ENCODE measurements around the gene TFDP1.

Gene TFDP1

DNA sequence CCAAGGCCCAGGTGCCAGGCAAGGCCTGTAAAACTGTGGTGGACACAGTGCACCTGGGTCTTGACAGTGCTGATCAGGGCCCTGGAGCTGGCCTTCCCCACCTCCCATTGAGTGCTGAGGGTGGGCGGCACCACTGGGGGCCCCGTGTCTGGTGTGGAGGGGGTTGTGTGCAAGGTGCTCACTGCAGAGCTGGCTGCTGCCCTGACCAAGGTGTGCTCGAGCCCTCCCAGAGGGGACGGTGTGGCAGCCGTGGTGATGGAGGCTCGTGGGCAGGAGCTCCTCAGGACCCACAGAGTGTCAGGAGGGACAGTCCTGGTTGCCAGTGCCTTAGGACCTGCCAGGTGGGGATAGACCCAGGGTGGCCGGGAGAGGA lies 50.5 kb downstream of the TFDP1 start:
- no peak for DNase-seq

DNA sequence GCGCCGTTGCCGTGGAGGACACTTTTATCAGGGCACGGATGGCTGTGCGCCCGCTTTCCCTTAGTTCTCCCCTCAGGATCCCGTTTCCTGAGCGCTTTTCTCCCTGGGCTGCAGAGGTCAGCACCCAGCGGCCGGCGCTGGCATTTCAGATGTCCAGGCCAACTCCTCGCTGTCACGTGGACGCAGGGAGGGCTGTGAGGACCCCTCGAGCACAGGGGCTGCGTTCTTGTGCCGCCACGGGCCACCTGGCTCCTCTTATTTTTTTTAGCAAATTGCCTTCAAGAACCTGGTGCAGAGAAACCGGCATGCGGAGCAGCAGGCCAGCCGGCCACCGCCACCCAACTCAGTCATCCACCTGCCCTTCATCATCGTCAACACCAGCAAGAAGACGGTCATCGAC lies 51.2 kb downstream of the TFDP1 start:
- no peak for DNase-seq

- no peak for DNase-seq
These were observed 51.9 kb downstream of the TFDP1 start for GRCh38 chr13:113636266-113636963.

- DNase-seq, result no peak
These were observed 53.0 kb downstream of the TFDP1 start for GRCh38 chr13:113637262-113638160.

DNA sequence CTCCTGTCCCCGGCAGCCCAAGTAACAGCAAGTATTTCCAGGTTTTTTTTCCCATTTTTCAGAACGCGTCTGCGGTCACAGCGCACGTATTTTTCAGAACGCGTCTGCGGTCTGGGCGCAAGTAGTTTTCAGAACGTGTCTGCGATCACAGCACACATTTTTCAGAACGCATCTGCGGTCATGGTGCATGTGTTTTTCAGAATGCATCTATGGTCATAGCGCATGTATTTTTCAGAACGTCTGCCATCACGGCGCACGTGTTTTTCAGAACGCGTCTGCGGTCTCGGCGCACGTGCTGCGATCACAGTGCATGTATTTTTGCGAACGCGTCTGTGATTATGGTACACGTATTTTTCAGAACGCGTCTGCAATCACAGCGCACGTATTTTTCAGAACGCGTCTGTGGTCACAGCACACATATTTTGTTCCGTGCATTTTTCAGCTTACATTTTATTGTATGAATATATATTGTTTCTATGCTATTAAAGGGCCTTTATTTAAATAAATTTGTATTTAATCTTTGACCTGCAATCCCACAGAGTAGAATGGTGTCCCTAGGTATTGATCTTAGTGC lies 53.7 kb downstream of the TFDP1 start:
- no peak for DNase-seq

DNA sequence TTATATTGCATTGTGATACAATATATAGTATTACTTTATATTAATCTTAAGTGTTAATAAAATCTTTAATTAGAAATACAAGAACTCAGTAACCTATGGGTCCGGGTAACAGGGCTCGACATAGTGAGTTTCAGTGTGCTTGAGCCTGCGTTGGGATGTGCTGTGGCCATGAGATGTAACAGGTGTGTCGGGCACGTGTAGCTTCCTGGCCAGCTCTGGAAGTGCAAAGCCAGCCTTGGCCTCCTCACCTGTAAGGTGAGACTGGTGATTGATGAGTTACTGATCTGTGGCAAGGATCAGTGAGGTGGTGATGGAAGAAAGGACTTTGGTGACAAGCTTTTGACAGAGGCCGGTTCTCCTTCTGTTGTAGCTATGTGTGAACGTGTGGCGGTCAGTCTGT lies 54.3 kb downstream of the TFDP1 start:
- no peak for DNase-seq

DNA sequence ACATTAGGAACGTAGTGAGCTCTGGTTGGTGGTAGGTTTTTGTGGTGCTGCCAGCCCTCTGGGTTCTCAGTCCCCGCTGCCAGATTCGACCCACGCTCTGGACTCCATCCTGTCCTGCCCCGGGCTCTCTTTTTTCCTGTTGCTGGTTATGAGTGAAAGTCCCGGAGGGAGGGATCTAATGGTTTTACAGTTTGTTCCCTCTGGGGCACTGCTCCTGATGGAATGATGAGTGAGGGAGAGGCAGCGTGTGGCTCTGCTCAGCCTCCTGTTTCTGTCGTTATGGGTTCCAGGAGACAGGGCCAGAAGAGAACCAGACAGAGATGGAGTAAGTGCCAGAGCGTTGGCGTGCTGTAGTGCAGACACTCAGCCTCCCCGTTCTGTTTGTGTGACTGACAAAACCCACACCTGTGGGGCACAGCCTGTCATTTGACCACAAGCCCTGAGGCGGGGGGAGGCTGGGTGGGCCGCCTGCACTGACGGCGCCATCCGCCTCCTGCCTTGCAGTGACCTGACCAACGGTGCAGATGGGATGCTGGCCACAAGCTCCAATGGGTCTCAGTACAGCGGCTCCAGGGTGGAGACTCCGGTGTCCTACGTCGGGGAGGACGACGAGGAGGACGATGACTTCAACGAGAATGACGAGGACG lies 55.2 kb downstream of the TFDP1 start:
- DNase-seq, result no peak

DNA sequence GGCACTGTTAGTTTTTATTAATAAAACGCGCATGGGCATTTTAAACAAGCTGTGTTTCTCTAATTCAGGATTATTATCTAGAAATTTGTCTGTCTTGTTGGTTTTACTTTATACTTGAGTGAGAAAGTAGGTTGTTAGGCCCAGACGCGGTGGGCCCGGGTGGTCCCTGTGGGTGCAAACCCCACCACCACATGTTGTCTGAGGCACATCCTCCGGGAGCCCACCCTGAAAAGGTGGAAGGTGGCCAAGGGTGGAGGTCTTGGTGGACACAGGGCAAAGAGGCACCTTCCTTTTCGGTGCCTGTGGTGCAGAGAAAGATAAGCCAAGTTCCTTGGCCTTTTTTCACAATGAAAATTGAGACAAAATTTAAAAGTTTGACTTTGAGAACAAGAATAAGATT lies 56.9 kb downstream of the TFDP1 start:
- no peak for DNase-seq

- DNase-seq, result no peak
These were observed 58.0 kb downstream of the TFDP1 start for GRCh38 chr13:113642563-113642962.

GRCh38 chr13:113643593-113643992 lies 59.0 kb downstream of the TFDP1 start:
- no peak for DNase-seq

GRCh38 chr13:113644800-113645199 lies 60.2 kb downstream of the TFDP1 start:
- DNase-seq, result no peak

- no peak for DNase-seq
These were observed 60.8 kb downstream of the TFDP1 start for GRCh38 chr13:113645329-113645728.

GRCh38 chr13:113646376-113646775 lies 61.8 kb downstream of the TFDP1 start:
- DNase-seq, result no peak

DNA sequence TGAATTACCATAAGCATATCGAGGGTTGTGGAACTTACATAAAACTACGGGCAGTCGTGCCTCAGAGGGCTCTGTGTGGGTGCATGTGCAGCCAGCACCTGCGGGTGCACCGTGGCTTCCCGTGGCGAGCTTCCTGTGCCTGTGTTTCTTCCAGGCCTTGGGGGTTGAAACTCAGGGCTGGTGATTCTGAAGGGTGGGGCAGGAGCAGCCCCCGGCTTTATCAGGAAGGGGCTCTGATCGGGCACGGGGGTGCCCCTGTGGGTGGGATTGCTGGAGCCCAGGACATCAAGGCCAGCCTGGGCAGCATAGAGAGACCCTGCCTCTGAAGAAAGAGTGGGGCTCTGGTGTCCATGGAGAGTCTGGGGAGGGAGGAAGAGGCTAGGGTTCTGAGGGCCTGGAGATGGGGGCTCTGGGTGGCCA lies 62.4 kb downstream of the TFDP1 start:
- DNase-seq, result no peak

GRCh38 chr13:113647351-113648215 lies 63.0 kb downstream of the TFDP1 start:
- peak; percentile 75 to 93 (median 83) for DNase-seq

DNA sequence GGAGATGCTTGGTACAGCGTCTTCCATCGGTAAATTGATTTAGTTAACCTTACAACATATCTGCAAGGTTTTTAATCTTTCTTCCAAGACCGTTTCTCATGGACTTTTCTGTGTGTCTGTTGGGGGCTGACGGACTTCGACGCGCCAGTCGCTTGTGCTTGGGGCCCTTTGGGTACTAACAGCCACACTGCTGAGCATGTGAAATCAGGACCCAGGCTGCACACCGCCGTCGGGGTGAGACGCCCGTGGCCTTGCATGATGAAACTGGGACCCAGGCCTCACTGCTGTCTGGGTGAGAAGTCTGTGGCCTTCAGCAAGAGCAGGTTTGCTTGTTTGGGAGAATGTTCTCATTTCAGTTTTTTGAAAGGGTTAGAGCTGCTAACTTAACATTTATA lies 63.7 kb downstream of the TFDP1 start:
- no peak for DNase-seq

GRCh38 chr13:113649212-113649611 lies 64.7 kb downstream of the TFDP1 start:
- DNase-seq, result no peak

DNA sequence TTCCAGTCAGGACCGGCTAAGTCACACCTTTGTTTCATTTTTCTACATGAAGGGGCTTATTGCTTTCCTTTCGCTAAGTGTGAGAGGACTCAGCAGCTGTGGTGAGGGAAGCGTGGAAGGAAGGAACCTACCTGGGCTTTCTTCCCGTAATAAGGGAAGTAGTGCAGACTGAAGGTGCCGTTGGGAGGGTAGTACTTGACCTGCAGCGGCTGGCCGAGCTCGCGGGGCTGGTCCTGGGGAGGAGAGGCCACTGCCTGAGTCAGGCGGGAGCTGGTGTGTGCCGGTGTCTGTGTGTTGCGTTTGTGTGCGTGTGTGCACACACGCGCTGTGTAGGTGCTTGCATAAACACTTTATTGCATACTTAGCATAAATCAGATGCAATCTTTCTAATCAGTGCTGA lies 65.7 kb downstream of the TFDP1 start:
- DNase-seq, result no peak

DNA sequence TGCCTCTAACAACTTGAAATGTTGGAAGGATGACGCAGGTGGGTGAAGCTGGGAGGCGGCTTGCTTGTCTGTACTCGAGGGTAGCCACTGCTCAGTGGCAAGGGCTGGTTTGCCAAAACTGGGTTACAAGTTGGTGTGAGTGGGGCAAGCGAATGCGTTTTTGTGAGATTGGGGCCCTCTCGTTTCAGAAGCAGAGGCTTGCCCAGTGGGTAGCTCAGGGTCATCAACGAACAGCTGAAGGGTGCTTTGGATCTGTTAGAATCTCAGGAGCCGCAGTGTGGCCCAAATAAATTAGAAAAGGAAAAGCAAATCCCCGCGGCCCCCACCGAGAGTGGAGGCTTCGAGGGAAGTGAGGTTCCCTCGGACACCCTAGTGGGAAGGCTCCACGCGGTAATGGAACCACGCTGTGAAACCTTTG lies 66.2 kb downstream of the TFDP1 start:
- DNase-seq, result no peak

GRCh38 chr13:113651511-113652403 lies 67.2 kb downstream of the TFDP1 start:
- DNase-seq, result no peak
